HT-29 (cell line): ENCODE measurements around the gene RETREG2. TPM values are rescaled to one million over a fixed set of nuclear protein-coding genes. Genes with fewer than 3 reads are reported as not detected.

Experiments
- DNase-seq: peaks from one replicate; pipeline ENCODE4 v3.0.0-alpha.2; 2015; ENCODE audit warnings: low spot score
- total RNA-seq: library from RNA; depleted of rRNA; stranded (reverse); fragments of >200 nt; shearing (Covaris generic); gene quantifications from 2 replicates; pipeline ENCODE4 v1.2.3, GENCODE V29; 2014

The RETREG2 gene
- total RNA-seq, 1 experiment from 2014 or later: 83.9 TPM

DNA sequence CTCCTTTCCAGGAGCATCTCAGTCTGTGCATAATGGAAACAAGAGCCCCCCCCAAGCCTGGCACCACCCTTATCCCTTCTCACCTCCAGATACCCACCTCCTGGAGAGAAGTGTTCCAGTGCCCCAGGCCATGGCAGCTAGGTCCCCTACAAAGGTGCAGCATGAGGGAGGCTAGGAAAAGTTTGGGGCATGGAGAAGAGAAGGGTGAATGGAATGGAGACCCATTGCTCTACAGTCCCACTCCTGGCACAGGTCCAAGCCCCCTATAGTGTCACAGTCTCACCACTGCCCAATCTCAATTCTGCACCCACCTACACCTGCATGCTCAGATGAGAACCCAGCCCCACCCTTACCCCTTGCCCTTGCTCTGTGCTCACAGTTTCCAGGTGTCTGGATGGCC is 9.1 kb upstream of the RETREG2 start:
- DNase-seq: no peak

DNA sequence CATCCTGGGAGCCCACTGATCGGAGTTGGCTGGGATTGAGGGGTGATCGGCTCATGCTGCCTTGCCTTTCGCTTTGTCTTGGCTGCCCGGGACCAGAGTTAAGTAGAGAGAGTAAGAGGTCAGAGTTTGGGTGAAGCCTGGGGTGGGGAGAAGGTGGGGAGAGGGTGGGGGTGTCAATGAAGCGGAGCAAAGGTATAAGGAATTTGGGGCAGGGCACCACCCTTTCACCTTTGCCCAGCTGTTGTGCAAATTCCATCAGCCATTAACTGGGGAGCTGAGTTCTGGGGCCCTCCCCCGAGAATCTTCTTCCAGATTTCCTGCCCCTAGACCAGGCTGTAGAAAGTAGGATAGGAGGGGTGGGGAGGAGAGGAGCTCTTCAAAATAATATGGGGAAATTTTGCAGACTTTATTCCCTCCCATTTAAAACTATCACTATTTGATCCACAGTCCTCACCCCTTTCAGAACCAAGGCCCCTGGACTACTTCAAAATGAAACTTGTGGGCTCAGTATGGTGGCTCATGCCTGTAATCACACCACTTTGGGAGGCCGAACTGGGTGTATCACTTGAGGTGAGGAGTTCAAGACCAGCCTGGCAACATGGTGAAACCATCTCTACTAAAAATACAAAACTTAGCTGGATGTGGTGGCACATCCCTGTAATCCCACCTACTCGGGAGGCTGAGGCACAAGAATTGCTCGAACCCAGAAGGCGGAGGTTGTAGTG is 8.0 kb upstream of the RETREG2 start, which contains the start of gene SLC23A3:
SLC23A3 (minus strand) TSS at position 100 of the 725 bp plus-strand sequence; CDS start at position 55, 45 bp downstream.
- peak; percentile 57 for DNase-seq

DNA sequence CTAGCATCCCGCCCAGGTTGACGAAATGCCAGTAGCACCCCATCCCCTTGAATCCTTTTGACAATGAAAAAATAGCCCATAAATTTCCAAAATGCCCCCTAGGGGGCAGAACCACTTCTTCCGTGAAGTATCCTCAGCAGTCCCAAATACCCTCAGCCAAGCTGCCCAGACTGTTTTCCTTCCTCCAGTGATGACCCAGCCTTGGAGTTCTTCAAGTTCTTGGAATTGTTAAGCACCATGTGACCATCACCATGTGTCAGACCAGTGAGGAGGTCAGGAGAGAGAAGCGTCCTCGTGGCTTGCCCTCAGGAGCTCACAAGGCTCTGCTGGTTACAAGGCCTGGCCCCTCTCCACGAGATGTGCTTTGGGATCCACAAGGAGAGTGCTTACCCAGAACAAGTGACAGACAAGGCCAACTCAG is 6.8 kb upstream of the RETREG2 start:
- peak; percentile 62 for DNase-seq

DNA sequence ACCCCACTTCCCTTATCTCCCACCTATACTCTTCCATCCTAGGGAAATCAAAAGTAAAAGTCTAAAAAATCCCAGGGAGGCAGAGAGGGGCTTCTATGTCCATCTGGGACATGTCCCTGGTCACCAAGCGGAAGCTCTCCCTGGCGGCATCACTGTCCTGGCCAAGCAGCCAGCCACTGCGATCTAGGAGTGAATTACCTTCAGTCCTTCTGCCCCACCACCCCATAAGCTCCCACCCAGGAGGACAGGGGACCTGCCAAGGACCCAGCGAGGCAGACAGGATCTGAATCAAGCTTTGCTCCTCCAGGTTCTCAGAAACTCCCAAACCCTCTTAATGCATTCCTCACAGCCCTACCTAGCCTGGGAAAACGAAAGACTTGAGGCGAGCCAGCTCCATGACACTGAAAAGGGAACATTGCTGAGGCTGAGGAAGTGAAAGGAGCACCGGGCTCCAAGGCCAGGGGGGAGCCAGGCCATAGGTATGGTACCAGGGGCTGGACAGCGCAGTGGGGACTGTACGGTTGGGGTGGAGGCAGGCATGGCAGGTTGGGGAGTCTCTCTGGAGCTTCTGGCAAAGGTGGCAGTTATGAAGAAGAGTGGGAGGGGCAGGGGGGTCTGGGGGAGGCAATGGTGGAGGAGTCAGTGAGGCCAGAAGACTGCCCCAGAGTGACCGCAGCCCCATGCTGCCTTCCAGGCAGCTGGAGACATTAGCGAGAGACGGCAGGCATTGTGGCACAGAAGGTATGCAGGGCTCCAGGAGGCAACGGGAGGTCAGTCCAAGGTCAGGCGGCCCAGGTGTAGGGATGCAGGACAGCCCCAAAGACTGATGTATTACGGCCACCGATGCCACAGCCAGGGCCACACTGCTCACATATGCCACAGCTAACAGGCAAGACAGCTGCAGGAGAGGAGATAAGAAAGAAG is 5.6 kb upstream of the RETREG2 start:
- no peak for DNase-seq

DNA sequence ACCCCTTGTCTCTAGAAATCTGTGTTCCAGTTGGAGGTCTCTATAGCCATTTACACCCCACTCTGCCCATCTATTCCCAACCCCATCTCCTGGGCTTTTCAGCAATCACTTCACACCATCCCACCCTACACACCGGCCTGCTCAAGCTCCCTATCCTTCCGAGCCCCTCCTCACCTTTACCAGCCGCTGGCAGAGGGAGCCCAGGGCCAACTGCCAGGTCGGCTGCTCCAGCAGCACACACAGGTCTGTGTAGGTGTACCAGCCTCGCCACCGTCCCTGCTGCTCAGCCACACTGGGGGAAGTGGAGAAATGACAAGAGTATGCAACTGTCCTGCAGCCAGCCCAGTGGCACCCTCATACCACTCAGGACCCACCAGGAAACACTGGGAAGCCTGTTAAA is 4.9 kb upstream of the RETREG2 start:
- no peak for DNase-seq

DNA sequence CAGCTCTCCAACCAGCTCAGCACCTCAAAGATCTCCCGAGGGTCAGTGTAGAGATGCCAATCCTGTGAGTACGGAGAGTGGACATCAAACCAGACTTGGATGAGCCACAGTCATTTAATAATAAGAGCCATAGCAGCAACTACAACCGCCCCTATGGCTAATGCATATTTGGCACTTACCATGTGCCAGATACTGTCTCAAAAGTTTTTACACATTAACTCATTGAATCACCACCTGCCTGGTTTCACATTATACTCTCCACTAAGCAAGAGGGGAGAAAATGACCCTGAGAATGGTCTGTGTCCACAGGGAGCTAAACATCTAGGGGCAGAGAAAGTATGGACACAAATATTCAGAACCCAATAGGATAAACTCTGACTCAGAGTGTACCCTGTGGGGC is 3.9 kb upstream of the RETREG2 start:
- no peak for DNase-seq

DNA sequence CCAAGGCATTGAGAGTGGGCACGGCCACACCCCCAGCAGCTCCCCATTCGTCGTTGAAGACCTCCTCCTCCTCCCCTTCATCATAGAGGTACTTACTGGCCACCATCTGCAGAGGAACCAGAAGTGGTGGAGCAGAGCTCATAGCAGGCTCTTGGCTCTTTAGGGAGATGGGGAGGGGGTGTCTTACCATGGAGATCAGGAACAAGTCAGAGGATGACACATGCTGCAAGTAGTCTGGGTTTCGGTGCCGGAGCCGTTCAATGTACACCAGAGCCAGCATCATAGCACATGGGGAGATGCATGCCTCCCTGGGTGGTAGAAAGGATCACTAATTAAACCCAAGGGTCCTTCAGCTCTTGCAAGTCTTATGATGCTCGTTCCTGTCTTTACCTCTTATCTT is 3.3 kb upstream of the RETREG2 start:
- DNase-seq: no peak

DNA sequence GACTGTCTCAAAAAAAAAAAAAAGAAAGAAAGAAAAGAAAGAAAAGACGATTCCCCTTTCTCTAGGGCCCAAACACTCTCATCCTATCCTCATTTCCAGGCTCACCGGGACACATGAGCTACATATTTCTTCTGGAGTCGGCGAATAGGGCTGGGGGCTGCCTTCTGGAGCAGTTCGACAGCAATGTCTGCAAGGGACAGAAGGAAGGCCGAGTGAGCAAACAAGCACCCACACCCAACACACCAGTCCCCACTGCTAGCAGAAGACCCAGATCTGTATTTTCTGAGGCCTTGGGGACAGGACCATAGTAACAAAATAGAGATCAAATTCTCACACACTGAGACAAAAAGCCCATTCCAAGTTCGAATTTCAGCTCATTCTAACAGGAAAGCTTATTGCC is 2.6 kb upstream of the RETREG2 start:
- DNase-seq: no peak

DNA sequence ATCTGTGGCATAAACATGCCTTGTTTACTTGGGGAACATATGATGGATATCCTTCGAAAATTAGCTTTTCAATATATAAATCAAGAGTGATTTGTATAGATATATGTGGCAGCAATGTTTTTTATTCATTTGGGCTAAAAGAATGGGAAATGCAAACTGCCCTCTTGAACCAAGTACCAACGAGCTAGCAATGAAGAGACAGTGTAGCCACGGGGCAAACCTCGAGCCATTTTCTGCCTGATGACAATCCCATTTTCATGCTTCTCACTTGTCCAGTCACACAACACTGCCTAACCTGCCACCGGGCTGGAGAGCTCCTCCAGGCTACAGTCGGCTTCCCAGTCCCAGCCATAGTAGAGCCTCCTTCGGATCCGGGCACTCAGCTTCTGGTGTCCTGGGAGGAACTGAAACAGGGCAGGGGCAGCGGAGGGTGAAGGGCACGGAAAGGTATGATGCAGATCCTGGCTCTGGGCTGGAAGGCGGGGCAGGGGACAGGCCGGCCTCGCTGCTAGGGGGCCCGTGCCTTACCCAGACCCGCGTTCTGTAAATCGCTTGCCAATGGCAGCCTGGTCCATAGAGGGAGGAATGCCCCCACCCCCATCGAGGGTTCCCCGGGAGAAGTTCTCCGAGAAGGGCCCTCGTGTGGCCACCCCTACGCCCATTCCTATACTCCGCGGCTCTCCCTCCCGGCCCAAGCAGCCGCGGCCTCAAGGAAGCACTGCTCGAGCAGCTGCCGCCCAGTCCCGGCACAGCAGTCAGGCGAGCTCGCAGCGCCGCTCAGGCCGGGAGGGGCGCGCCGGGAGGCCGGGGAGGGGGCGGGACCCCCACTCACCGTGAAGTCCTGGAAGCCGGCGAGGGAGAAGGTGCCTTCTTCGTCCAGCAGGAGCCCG is 1.9 kb upstream of the RETREG2 start:
- peak; percentile 57 for DNase-seq

DNA sequence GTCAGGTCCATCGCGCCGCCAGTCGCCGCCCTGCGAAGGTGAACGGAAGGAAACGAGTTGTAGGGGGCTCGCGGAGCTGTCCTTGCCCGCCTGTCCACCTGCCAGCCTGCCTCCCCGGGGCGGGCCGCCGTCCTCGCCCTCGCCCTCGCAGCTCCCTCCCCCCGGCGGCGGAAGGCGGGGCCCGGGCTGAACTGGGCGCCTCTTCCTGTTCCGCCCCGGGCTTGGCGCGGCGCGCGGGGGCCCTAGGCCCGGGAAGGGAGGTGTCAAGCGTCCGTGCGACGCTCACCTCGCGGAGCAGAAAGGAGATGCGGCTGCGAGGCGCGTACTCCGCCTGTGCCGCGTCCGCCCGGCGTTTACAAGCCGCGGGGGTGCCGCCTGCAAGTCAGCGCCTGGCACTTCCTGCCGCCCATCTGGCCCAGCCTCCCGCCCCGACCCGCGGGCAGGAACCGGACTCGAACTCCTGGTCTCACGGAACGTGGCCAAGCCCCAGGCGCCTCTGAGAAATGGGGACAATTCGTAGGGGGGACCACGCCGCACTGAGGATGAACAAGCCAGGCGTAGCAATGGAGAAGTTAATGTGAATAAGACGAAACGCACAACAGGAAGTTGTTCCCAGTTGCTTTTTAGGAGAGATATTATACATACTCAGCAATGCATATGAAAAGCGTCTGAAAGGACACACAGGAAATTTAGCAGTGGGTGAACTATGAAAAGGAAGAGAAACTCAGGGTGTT is 1.1 kb upstream of the RETREG2 start, which contains the start of gene CNPPD1:
CNPPD1 (minus strand) TSS at position 108 of the 734 bp plus-strand sequence; CDS start at position 11, 97 bp downstream.
- peak; percentile 90 for DNase-seq

DNA sequence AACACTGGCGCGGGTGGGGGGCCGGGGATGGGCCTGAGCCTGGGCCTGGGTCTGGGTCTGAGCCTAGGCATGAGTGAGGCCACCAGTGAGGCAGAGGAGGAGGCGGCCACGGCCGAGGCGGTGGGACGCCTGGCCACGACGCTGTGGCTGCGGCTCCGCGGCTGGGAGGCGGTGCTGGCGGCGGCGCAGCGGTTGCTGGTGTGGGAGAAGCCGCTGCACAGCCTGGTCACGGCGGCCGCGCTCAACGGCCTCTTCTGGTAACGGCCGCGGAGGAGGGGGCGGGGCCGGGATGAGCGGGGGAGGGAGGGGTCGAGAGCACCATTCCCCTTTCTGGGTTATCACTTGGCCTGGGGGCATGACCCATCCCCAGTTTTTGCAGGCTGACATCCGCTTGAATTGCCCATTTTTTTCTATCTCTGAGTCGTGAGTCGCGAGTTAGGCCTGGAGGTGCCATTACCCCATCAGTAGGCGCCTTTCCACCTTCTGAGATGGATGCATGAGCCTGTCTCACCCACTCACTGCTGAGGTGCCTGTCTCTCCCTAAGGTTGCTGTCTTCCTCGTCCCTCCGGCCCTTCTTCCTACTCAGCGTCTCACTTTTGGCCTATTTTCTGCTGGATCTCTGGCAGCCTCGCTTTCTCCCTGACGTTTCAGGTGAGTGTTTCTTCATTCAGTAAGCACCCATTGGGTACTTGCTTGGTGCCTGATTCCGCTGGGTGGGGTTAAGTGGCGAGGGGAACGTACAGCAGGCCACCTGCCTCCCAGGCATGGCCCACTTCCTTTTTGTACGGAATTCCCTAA is 501 bp downstream of the RETREG2 start:
- peak; percentile 37 for DNase-seq

DNA sequence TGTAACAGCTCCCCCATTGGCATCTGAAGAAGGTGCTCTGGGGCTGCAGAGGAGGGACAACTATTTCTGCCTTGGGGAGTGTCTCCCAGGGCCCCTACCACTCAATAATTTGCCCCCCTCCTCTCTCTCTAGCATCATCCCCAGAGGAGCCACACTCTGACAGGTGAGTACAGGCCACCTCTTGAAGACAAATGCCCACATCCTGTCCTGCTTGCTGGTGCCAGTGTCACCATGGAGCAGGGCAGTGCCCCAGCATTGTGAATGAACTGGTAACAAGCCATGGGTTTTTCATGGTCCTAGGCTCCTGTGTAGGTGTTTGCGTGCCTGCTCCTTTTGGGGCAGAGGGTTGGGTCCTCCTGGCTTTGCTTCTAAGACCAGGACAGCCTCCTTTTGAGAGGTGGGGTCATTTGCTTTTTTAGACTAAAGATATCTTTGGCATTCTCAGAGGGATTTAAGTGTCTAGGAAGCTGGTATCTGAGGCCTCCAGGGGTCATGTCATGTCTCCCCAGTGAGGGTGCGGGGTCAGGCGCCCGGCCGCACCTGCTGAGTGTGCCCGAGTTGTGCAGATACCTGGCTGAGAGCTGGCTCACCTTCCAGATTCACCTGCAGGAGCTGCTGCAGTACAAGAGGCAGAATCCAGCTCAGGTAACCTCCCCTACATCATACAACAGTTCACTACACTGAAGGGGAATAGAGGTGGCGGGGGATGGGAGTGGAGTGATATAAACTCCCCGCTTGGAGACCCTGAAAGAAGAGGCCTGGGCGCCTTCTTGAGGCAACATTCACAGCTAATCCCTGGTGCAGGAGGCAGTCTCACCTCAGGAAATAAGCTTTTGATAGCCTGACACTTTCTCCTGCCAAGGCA is 1.8 kb downstream of the RETREG2 start:
- no peak for DNase-seq

DNA sequence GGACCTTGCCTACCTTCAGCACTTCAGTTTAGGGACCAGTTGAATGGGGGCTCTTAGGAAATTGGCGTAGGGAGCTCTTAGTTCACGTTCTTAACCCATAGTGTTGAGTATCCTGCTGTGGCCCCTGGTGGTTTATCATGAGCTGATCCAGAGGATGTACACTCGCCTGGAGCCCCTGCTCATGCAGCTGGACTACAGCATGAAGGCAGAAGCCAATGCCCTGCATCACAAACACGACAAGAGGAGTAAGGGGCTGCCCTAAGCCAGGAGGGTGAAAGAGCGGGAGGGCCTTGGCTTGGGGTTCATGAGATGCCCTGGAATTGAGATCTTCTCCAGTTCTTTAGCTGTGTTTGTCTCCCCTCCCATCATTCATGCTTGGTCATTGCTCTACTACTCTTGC is 2.9 kb downstream of the RETREG2 start:
- DNase-seq: no peak

DNA sequence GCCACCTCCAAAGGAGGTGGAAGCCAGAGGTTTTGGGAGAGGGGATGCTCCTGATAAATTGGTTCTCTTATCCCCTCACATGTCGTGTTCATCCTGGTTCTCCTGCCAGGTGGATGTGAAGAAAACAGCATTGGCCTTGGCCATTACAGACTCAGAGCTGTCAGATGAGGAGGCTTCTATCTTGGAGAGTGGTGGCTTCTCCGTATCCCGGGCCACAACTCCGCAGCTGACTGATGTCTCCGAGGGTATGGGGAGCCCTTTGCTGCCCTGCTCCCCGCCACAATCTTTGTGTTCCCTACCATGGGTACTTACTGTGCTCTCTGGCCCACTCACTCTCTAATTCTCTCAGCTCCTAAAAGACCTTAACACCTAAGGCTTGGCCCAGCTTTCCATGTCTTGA is 3.5 kb downstream of the RETREG2 start:
- DNase-seq: no peak

DNA sequence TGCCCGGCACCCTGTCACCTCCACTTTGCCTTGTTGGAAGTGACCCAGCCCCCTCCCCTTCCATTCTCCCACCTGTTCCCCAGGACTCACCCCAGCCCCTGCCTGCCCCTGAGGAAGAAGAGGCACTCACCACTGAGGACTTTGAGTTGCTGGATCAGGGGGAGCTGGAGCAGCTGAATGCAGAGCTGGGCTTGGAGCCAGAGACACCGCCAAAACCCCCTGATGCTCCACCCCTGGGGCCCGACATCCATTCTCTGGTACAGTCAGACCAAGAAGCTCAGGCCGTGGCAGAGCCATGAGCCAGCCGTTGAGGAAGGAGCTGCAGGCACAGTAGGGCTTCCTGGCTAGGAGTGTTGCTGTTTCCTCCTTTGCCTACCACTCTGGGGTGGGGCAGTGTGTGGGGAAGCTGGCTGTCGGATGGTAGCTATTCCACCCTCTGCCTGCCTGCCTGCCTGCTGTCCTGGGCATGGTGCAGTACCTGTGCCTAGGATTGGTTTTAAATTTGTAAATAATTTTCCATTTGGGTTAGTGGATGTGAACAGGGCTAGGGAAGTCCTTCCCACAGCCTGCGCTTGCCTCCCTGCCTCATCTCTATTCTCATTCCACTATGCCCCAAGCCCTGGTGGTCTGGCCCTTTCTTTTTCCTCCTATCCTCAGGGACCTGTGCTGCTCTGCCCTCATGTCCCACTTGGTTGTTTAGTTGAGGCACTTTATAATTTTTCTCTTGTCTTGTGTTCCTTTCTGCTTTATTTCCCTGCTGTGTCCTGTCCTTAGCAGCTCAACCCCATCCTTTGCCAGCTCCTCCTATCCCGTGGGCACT is 4.5 kb downstream of the RETREG2 start:
- no peak for DNase-seq

DNA sequence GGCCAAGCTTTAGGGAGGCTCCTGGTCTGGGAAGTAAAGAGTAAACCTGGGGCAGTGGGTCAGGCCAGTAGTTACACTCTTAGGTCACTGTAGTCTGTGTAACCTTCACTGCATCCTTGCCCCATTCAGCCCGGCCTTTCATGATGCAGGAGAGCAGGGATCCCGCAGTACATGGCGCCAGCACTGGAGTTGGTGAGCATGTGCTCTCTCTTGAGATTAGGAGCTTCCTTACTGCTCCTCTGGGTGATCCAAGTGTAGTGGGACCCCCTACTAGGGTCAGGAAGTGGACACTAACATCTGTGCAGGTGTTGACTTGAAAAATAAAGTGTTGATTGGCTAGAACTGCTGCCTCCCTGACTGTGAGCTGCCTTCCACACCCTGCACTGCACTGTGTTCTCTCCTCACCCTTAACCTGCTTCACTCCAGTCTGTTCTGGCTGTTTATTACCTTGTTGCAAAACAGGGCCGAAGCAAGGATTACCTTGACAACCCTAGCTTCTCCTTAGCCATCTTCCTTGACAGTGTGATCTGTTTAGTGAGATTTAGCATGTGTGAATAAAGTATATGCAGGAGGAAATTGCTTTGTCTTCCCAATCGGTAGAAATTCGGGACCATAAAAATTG is 5.2 kb downstream of the RETREG2 start:
- DNase-seq: no peak

DNA sequence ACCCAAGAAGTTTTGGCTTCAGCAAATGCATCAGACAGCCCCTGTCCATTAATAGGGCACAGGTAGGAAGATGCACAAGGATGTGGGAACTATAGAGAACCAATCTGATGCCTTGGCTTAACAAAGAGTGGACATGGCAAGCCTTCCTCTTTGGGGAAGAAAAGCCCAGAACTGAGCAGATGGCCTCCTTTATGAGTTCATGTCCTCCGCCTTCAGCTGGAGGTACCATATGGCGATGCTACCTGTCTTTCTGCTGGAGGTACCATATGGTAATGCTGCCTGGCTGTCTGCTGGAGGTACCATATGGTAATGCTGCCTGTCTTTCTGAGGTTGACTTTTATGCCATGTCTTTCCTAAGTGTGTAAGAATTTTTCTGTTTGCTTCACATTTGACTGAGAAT is 6.0 kb downstream of the RETREG2 start:
- no peak for DNase-seq
